ENCODE data around the gene SNX25.

GRCh38 chr4:185224597-185224996 is 15.2 kb downstream of the SNX25 start:
- TF ChIP-seq ZNF398 (tag by site-specific recombination; IDR thresholded peaks at IDR 0.05) (no peak), SP2 (tag by site-specific recombination; IDR thresholded peaks at IDR 0.05) (no peak), ZNF549 (tag by site-specific recombination; IDR thresholded peaks at IDR 0.05) (no peak), ZNF175 (tag by site-specific recombination; IDR thresholded peaks at IDR 0.05) (no peak), ZNF248 (tag by site-specific recombination; IDR thresholded peaks at IDR 0.05) (no peak), PRDM1 (tag by site-specific recombination; IDR thresholded peaks at IDR 0.05) (no peak), CTCF (tag by site-specific recombination; IDR thresholded peaks at IDR 0.05) (no peak), ZNF362 (tag by site-specific recombination; IDR thresholded peaks at IDR 0.05) (no peak), ZNF184 (tag by site-specific recombination; IDR thresholded peaks at IDR 0.05) (no peak), RBAK (tag by site-specific recombination; IDR thresholded peaks at IDR 0.05) (no peak), ZNF335 (tag by site-specific recombination; conservative IDR thresholded peaks at IDR 0.05) (no peak), ZNF792 (tag by site-specific recombination; IDR thresholded peaks at IDR 0.05) (no peak)
